Measurements from ENCODE around the gene RLN2.

- TF ChIP-seq SUZ12 (IDR thresholded peaks at IDR 0.05; ENCODE audit: extremely low read depth, insufficient read depth, insufficient read length) = no peak
- no peak for TF ChIP-seq YY1 (IDR thresholded peaks at IDR 0.05; ENCODE audit: insufficient read depth, insufficient read length)
Observed at GRCh38 chr9:5301544-5301943, 3.0 kb downstream of the RLN2 start.
